ENCODE measurements around the gene TMEM108.

TMEM108 gene

GRCh38 chr3:133256787-133257483 is 218.7 kb downstream of the TMEM108 start:
- in situ Hi-C loops (cut with MboI; ENCODE audit: low pct_unique_long_range_greater_than_20kb, low sequenced_read_pairs), result no loop called here
- DNase-seq, result no peak

DNA sequence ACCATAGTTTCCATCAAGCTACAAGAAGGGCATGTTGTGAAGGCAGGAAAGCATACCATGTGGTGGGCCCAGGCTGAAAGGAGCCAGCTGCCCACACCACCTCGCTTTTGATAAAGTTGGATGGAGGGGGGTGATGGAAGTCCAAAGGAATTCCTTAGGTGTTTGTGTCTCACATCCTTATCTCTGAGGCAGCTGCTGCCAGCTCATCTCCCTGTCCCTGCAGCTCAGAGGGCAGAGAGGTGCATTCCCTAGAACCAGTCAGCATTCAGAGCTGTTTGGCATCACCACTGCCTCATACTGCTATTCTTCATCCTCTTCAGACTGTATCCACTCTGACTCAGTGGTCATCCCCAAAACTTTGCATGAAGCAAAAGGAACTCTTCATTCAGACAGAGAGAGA is 220.2 kb downstream of the TMEM108 start:
- in situ Hi-C loops (cut with MboI; ENCODE audit: low pct_unique_long_range_greater_than_20kb, low sequenced_read_pairs), result no loop called here
- no peak for DNase-seq

DNA sequence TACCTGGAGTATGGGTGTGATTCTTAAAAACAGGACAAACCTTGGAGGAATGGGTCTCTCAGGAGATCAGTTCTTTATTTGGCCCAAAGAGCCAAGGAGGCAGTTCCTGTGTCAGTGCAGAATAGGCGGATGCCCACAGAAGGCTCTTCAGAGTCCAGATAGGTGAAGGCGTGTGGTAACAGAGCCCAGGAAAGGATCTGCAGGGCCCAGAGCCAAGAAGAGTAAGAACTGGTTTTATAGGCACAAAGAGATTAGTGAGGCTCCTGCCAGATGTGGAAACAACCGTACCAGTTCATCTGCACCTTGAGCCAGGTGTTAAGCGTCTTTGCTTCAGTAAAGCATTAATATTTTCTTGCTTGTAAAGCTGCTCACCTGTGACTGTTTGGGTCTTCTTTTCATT is 221.6 kb downstream of the TMEM108 start:
- DNase-seq, result no peak
- in situ Hi-C loops (cut with MboI; ENCODE audit: low pct_unique_long_range_greater_than_20kb, low sequenced_read_pairs), result no loop called here

DNA sequence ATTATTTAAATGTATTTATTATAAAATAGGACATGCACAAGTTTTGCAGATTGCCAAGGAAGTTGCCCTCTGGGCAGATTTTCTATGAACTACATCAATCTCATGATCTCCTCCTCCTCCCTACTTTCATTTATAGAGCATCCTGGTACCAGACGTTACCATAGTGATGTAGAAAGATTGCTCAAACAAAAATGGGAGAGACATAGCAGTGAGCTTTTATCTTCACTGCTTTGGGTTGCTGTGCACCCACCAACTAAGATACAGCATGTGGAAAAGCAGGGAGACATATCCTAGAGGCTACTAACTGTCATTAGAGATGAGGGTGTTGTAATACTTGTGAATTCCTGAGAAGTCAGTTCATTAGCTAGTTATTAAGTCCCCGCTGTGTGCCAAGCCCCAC is 224.1 kb downstream of the TMEM108 start:
- in situ Hi-C loops (cut with MboI; ENCODE audit: low pct_unique_long_range_greater_than_20kb, low sequenced_read_pairs), result no loop called here
- DNase-seq, result no peak

DNA sequence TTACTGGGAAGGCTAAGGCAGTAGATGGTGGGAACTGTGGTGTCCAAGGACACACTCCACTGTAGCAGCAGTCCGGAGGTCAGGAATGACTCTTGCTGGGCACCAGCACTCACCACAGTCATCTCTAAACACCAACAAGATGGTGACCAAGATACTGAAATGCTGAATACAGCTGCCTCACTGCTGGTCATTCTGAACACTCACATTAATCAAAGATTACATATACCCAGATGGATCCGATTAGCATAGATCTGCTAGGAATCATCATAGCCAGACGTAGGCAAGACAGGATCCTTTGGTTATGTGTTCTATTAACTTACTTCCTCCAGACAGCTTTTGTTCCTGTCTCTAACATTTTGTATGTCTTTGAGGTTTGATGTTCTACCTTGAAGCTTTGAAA is 226.7 kb downstream of the TMEM108 start:
- no peak for DNase-seq
- in situ Hi-C loops (cut with MboI; ENCODE audit: low pct_unique_long_range_greater_than_20kb, low sequenced_read_pairs), result no loop called here

GRCh38 chr3:133268726-133269134 is 230.5 kb downstream of the TMEM108 start:
- no peak for DNase-seq

GRCh38 chr3:133269393-133269792 is 231.2 kb downstream of the TMEM108 start:
- no peak for DNase-seq
- in situ Hi-C loops (cut with MboI; ENCODE audit: low pct_unique_long_range_greater_than_20kb, low sequenced_read_pairs), result no loop called here

More at GRCh38 chr3:133268726-133269134, 230.5 kb downstream of the TMEM108 start:
- in situ Hi-C loops (cut with MboI; ENCODE audit: low pct_unique_long_range_greater_than_20kb, low sequenced_read_pairs), result no loop called here

DNA sequence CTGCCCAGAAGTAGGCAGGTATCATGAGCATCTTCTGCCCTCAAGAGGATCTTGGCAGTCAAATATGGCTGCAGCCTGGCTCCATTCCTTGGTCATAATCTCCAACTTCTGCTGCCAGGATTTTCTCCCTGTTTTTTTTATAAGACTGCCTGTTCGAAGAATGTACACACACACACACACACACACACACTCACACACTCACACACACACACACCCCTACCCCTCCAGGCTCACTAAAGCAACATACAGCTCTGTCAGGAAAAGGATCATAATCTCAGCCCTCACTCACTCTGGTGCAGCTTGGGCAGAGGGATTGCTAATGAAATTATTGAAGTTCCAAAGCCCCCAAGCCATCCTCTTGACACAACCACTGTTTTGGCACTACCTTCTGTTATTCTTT is 232.4 kb downstream of the TMEM108 start:
- DNase-seq, result no peak
- in situ Hi-C loops (cut with MboI; ENCODE audit: low pct_unique_long_range_greater_than_20kb, low sequenced_read_pairs), result no loop called here

GRCh38 chr3:133271042-133271441 is 232.9 kb downstream of the TMEM108 start:
- DNase-seq, result no peak
- in situ Hi-C loops (cut with MboI; ENCODE audit: low pct_unique_long_range_greater_than_20kb, low sequenced_read_pairs), result no loop called here

- no peak for DNase-seq
- in situ Hi-C loops (cut with MboI; ENCODE audit: low pct_unique_long_range_greater_than_20kb, low sequenced_read_pairs), result no loop called here
These were observed 233.3 kb downstream of the TMEM108 start for GRCh38 chr3:133271539-133271938.

DNA sequence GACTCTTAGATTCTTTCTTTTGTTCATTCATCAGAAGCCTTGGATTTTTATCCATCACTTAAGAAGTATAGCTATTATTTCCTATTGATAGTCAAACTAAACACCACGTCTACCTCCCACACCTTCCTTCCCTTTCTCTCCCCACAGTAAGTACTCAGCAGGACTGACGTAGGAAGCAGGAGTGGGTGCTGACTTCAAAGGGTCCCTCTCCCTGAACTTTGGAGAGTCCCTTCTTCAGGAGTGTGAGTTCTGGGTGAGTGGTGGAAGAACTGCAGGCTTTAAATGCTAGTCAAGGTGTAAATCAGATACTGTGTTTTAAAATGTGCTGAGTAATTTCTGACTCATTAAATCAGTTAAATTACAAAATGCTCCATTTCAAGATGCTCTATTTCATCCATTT is 235.2 kb downstream of the TMEM108 start:
- no peak for DNase-seq
- in situ Hi-C loops (cut with MboI; ENCODE audit: low pct_unique_long_range_greater_than_20kb, low sequenced_read_pairs), result no loop called here

GRCh38 chr3:133274477-133274876 is 236.3 kb downstream of the TMEM108 start:
- no peak for DNase-seq
- in situ Hi-C loops (cut with MboI; ENCODE audit: low pct_unique_long_range_greater_than_20kb, low sequenced_read_pairs), result no loop called here

- in situ Hi-C loops (cut with MboI; ENCODE audit: low pct_unique_long_range_greater_than_20kb, low sequenced_read_pairs), result no loop called here
- no peak for DNase-seq
These were observed 238.4 kb downstream of the TMEM108 start for GRCh38 chr3:133276594-133276993.

DNA sequence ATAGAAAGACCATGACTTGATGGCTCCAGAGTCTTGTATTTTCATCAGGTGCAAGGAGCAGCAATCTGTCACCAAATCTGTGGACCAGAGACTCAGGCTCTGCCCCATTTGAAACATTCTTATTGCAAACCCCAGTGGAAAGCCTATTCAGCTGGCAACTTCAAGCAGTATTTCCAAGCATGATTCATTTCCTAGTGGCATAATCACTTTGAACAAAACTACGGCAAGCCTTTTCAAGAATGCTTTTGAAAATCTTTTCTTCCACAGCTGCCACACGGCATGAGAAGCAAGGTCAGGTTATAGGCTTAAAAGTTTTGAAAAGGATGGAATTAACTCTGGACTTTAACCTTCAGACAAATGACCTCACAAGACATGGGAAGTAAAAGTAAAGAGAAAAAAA is 239.6 kb downstream of the TMEM108 start:
- in situ Hi-C loops (cut with MboI; ENCODE audit: low pct_unique_long_range_greater_than_20kb, low sequenced_read_pairs), result no loop called here

GRCh38 chr3:133278260-133279043 is 240.3 kb downstream of the TMEM108 start:
- DNase-seq, result no peak
- in situ Hi-C loops (cut with MboI; ENCODE audit: low pct_unique_long_range_greater_than_20kb, low sequenced_read_pairs), result no loop called here

More for the DNA sequence above, 239.6 kb downstream of the TMEM108 start:
- no peak for DNase-seq

- in situ Hi-C loops (cut with MboI; ENCODE audit: low pct_unique_long_range_greater_than_20kb, low sequenced_read_pairs), result no loop called here
- DNase-seq, result no peak
These were observed 242.4 kb downstream of the TMEM108 start for GRCh38 chr3:133280586-133280985.

- no peak for DNase-seq
- in situ Hi-C loops (cut with MboI; ENCODE audit: low pct_unique_long_range_greater_than_20kb, low sequenced_read_pairs), result no loop called here
These were observed 244.0 kb downstream of the TMEM108 start for GRCh38 chr3:133282236-133282635.

GRCh38 chr3:133283958-133284807 is 246.0 kb downstream of the TMEM108 start:
- in situ Hi-C loops (cut with MboI; ENCODE audit: low pct_unique_long_range_greater_than_20kb, low sequenced_read_pairs), result no loop called here
- no peak for DNase-seq

DNA sequence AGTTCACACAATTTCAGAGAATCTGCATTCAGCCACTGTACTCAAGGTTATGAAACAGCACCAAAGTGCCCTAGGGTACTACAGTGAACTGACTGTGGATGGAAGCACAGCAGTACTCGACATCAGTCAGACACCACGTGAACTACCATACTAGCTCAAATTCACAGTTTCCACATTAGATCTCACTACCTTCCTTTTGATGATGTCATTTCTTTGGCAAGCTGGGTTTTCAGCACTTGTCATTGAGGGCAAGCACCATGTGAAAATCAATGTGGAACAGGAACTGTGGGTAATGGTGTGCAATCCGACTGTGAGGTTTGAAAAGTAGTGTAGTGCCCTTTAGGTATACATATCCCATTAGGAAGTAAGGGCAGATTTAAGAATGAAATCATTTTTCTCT is 251.1 kb downstream of the TMEM108 start:
- DNase-seq, result no peak
- in situ Hi-C loops (cut with MboI; ENCODE audit: low pct_unique_long_range_greater_than_20kb, low sequenced_read_pairs), result no loop called here

GRCh38 chr3:133292296-133292695 is 254.1 kb downstream of the TMEM108 start:
- in situ Hi-C loops (cut with MboI; ENCODE audit: low pct_unique_long_range_greater_than_20kb, low sequenced_read_pairs), result no loop called here
- DNase-seq, result no peak

Measured in KBM-7 (cell line).